NB4 (cell line): ENCODE data around the gene PPP2R2D.

Experiments used
- CTCF ChIP-seq: IDR thresholded peaks from one replicate; pipeline ENCODE4 v1.5.1; 2012; ENCODE audit warnings: low read depth, low read length
- POLR2A ChIP-seq: IDR thresholded peaks from 2 replicates; pipeline ENCODE4 v1.6.1; 2011; ENCODE audit warnings: mild to moderate bottlenecking; ENCODE audit not compliant: insufficient read length; ENCODE audit errors: extremely low read depth

GRCh38 chr10:131860311-131860710, 40.5 kb upstream of the PPP2R2D start:
- TF ChIP-seq CTCF (no peak), POLR2A (no peak)
